RPMI7951 (cell line): Measurements from ENCODE around the gene TRAF3. TPM values are rescaled to one million over a fixed set of nuclear protein-coding genes. Genes with fewer than 3 reads are reported as not detected.
"Not testable (repeated sequence)": the region's sequence is repeated elsewhere in the genome, so short reads cannot be mapped to it uniquely, and the experiment has no call there.

Experiments
- DNase-seq: peaks from one replicate; pipeline ENCODE4 v3.0.0-alpha.2; 2012; ENCODE audit warnings: low read depth
- total RNA-seq: library from RNA; depleted of rRNA; stranded (reverse); fragments of >200 nt; shearing (Covaris generic); gene quantifications from 2 replicates; pipeline ENCODE4 v1.2.3, GENCODE V29; 2014

Gene TRAF3
- total RNA-seq, 1 experiment from 2014 or later: 15.7 TPM

GRCh38 chr14:102829016-102829548 lies 51.8 kb downstream of the TRAF3 start:
- DNase-seq: no peak

GRCh38 chr14:102830474-102831045 lies 53.3 kb downstream of the TRAF3 start:
- no peak for DNase-seq

GRCh38 chr14:102831163-102831804 lies 54.0 kb downstream of the TRAF3 start:
- DNase-seq: no peak

DNA sequence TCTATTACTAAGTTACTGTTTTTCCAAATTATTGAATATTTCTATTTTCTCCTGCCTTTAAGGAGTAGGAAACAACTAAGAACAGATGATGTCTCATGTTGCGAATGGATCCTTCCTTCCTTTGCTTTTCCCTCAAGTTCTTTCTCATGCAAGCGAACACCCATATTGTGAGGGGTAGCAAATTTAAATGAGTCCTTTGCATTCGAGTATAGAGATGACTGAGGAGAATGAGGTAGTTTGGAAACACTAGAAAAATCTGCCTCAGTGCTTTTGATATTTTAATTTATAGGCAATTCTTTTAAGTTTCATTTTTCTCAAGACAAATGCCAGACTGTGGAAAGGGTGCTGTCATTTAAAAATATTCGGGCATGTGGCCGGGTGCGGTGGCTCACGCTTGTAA lies 56.1 kb downstream of the TRAF3 start:
- no peak for DNase-seq

- no peak for DNase-seq
Measured at GRCh38 chr14:102833991-102834390, 56.7 kb downstream of the TRAF3 start.

GRCh38 chr14:102835959-102836358 lies 58.7 kb downstream of the TRAF3 start:
- DNase-seq: peak; percentile 10

- not testable (repeated sequence) for DNase-seq
Measured at GRCh38 chr14:102837120-102837519, 59.9 kb downstream of the TRAF3 start.

DNA sequence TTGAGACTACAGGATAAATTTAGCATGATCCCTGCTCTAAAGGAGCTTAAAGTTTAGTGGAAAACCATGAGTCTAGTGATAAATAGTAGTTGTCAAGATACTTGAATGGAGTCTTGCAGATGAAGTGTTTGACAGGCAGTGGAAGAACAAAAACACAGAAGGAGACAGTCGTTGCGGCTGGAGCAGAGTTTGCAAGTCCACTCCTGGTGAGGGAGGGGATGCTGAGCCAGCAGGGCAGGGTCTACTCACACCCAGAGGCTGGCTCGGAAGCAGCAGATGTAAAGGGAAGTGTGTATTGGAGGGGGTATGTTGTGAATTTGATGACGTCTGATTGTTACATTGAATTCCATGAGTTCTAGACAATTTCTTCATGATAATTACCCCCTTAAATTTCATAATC lies 61.3 kb downstream of the TRAF3 start:
- no peak for DNase-seq

GRCh38 chr14:102840115-102840514 lies 62.9 kb downstream of the TRAF3 start:
- DNase-seq: no peak

DNA sequence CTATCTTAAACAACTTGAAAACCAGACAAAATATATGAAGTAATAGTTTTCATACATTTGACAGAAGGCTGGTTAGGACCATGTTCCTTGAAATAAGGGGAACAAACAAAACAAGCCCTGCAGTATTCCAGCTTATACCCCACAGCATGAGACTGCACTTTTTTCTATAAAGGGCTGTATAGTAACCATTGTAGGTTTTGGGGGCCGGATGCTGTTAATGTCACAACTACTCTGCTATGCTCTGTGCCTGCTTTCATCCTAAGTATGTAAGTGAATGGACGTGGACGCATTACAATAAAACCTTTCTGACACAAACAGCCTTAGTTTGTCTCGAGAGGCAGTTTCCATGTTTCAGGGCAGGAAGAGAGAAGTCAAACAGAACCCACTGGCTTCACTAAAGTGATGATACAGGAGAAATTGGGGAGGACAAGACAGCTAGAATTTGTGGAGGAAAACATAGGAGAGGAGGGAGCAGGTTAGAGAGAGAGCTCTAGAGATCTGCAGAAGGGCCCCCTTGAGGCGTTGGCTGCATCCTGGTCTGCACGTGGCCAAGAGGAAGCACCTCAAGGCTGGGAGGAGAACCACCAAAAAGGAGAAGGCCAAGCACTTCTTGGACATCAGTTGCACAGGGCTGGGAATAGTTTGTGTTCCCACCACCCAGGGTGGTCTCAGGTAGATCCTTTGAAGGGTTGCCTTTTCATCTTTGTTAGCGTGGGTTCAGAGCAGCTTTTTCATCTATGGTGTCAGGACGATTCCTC lies 63.7 kb downstream of the TRAF3 start:
- DNase-seq: peak; percentile 12

- DNase-seq: peak; percentile 79
Measured at GRCh38 chr14:102848830-102849525, 71.7 kb downstream of the TRAF3 start.

GRCh38 chr14:102849526-102850379 lies 72.5 kb downstream of the TRAF3 start:
- no peak for DNase-seq

- no peak for DNase-seq
Measured at GRCh38 chr14:102853648-102854047, 76.4 kb downstream of the TRAF3 start.

- no peak for DNase-seq
Measured at GRCh38 chr14:102854091-102854703, 76.9 kb downstream of the TRAF3 start.

DNA sequence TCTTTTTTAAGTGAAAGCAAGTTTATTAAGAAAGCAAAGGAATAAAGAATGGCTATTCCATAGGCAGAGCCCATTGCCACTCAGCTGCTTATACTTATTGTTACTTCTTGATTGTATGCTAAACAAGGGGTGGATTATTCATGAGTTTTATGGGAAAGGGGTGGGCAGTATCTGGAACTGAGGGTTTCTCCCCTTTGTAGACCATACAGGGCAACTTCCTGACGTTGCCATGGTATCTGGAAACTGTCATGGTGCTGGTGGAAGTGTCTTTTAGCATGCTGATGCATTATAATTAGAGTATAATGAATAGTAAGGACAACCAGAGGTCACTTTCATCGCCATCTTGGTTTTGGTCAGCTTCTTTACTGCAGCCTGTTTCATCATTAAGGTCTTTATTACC lies 78.9 kb downstream of the TRAF3 start:
- no peak for DNase-seq

DNA sequence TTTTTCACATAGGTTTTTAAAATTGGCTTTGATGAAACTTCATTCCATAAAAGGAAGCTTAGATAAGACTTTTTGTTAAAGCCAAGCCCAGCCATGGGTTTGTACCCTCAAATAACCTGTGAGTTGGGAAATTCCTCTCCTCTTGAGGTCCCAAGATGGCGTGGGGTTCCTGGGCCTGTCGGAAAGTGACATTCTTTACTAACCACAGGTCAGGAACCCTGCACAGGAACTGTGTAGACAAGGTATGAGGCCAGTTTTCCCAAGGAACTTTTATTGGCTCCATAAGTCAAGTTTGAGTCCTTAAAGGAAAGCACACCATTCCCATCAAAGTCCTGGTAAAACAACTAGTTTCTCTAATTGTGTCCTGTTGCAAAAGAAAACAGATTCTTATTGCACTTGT lies 80.2 kb downstream of the TRAF3 start:
- DNase-seq: no peak

DNA sequence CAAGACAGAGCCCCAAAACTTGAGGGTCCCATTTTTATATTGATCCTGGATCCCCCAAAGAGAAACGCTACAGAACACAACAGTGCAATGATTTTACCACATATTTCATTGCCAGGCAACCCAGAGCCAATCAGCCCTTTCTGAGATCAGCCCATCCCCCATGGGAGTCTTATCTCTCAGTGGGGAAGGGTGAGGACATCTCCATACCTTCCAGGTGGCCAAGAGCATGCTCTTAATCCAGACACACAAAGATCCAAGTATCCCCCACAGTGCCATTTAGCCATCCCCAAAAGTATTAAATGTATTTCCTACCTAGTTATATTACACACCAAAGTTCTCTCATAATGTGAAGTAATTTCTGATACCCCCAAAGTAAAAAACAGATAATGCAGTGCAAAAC lies 82.7 kb downstream of the TRAF3 start:
- no peak for DNase-seq

DNA sequence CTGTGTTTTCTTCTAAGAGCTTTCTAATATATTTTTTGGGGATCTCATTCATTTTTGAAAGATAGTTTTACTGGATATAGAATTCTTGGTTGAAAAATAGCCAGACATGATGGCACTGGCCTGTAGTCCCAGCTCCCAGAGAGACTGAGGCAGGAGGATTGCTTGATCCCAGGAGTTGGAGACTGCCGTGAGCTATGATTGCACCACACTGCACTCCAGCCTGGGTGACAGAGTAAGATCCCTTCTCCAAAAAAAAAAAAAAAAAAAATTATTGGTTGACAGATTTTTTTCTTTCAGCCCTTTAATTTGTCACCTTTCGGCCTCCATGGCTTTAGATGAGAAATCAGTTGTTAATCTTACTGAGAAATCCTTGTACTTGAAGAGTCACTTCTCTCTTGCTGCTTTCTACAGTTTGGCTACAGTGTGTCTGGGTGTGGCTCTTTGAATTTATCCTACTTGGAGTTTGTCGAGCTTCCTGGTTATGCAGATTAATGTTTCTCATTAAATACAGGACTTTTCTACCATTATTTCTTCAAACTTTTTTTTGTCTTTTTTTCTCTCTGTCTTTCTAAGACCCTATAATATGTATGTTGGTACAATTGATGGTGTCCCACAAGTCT lies 85.0 kb downstream of the TRAF3 start:
- no peak for DNase-seq

GRCh38 chr14:102863381-102863780 lies 86.1 kb downstream of the TRAF3 start:
- DNase-seq: no peak

DNA sequence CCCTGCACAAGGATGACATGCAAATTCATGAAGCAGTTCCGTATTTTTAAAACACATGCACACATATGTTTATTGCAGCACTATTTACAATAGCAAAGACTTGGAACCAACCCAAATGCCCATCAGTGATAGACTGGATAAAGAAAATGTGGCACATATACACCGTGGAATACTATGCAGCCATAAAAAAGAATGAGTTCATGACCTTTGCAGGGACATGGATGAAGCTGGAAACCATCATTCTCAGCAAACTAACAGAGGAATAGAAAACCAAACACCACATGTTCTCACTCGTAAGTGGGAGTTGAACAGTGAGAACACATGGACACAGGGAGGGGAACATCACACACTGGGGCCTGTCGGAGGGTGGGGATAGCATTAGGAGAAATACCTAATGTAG lies 88.7 kb downstream of the TRAF3 start:
- DNase-seq: not testable (repeated sequence)
